GM19372 (cell line): ENCODE results near the gene NIN.

Experiments
- ATAC-seq: cut with Tn5 transposase; IDR thresholded peaks from one replicate; pipeline ENCODE4 v1.9.1; 2021; ENCODE audit warnings: mild to moderate bottlenecking, low read depth, moderate library complexity; ENCODE audit not compliant: unreplicated experiment

The NIN gene

DNA sequence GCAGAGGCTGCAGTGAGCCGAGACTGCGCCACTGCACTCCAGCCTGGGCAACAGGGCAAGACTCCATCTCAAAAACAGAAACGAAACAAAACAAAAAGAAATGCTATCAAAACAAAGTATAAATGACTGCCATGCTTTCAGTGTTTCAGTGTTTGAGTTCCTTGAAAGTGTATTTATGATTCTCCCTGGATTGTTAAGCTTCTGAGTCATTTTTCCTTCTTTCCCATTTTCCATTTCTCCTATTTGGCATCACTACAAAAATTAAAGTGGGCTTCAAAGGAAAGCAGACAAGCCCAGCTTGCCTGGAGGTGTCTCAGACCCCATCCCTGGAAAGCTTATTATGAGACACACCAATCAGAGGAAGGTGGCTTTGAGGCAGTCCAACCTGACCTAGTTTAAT, 35.1 kb downstream of the NIN start:
- ATAC-seq = no peak

DNA sequence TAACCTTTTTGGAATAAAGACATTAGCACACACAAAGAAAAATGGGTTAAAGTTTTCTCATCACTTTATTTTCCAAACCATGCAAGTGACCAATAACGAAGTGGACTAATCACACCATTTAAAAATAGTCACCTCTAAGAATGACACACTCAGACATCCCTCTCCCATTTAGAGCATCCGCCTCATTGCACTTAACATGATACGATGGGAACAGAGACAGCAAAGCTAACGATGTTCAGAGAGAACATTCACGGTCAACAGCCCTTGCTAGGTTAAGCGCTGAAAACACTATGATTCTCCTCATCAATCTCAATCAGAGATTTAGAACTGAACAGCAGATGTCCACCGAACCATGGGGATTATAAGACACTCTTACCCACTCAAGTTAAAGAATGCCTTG, 35.8 kb downstream of the NIN start:
- no peak for ATAC-seq

DNA sequence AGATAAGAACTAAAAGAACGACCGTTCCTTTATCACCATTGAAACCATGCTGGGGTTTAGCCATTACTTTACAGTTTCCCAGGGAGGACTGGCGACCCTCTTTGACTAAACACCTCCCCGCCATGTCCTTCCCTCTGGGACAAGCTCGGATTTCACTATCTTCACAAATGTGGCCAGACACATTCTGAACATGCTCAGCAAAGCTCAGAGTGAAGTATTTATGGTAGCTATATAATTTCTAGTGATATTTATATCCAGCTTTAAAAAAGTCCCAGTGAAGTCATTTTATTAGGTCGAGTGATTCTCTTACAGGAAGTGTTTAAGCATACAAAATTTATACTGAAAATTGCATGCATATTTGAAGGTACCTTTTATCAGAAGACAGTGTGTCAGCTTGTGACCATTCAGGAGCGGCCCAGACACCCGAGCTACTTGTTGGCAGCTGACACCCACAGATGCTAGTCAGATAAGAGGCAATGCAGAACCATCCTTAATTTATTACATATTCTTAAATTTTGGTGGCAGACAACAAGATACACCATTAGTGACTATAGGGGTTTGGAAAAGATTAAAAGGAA, 36.8 kb downstream of the NIN start:
- no peak for ATAC-seq

DNA sequence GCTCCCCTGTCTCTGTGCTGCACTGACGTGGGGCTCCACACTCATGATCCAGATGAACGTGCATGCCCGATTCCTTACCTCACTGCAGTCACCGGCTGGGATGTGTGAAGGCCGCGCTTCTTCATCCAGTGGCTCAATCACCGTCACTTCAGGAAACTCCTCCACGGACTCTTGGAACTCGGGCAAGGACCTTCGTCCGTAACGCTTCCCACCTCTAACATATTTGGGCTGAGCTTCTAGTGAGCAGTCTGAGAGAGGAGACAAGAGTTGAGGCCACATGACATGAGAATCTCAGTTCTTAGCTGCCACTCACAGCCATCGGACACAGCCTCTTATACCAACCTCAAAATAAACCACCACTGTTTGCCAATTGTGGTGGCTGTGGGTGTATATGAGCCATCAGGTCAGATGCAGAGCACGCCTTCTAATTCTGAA, 38.3 kb downstream of the NIN start:
- ATAC-seq = no peak

DNA sequence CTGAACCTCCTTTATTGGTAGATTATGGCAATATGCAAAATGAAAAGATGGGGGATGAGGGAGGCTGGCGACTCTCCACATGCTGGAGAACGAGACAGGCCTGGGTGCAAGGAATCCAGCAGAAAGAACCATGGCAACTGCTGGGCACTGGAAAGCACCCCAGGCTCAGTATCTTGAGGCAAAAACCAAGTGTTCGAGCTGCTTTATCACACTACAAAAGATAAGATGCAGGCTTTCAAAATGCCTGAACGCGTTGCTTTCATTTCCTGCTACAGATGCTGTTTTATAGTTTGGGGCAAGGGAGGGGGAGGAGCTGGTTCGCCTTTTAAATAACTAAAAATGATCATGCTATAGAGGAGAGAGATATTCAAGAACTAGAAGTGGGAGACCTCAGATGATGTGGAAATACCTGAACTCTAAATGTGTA, 38.9 kb downstream of the NIN start:
- ATAC-seq = no peak

DNA sequence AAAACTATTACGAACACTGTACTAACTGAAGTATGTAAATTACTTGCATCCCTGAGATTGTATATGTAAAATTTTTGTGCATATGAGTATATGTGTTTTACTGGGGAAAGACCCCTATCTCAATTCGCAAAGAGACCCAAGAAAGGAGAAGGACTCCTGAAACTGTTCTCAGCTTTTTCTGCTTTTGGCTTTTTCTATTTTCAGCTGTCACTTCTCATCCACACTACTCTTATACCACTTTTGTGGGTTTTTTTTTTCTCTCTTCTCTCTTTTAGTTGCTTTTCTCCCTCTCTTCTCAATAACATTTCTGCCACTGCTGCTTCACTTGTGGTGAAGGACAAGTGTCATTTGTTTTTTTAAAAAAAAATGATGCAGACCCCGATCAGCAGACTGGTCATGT, 39.8 kb downstream of the NIN start:
- ATAC-seq = no peak

DNA sequence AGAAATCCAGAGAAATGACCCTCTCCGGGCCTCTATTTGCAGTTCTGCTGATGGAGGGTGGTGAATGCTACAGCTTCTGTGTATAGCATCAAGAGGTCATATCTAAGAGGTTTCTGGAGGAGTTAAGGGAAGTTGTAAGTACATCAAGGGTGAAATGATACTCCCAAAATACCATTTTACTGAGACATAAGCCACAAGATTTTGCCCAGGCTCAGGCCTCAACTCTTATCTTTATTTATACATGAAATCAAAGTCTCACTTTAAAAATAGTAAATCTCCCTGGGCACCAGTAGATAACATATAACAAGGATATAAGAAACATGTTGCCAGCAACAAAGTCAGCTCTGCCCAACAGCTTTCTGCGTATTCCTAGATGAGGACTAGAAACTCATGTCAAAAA, 40.4 kb downstream of the NIN start:
- ATAC-seq = no peak

DNA sequence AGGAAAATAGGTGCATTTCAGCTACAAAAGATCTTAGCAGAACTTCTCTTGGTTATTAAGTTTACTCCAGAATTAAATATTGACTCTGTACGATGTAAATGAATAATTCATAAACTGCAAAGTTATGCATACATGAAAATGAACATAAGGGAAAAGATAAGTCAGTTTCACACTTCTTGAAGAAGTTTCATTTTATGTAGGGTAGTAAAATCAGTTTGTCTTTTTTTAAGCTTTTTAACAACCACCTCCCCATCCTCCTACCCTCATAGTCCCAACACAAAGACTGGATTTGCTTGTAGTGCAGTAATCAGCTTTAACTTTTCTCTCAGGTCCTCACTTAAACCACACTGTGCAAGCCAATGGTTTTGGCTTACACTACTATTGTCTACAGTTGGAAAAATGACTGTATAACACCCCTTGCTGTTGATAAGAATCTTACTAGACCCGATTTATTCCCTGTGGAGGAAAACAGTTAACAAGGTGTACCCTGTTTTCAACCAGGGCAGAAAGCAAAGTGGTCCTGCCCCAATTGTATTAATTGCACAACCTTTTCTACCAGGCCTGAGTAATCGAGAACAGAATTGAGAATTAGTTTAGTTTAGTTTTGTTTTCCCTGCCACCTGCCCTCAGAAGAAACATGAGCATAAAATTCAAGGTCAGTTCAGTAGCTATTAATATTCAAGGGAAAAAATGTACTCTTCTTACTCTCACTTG, 44.1 kb downstream of the NIN start:
- no peak for ATAC-seq

DNA sequence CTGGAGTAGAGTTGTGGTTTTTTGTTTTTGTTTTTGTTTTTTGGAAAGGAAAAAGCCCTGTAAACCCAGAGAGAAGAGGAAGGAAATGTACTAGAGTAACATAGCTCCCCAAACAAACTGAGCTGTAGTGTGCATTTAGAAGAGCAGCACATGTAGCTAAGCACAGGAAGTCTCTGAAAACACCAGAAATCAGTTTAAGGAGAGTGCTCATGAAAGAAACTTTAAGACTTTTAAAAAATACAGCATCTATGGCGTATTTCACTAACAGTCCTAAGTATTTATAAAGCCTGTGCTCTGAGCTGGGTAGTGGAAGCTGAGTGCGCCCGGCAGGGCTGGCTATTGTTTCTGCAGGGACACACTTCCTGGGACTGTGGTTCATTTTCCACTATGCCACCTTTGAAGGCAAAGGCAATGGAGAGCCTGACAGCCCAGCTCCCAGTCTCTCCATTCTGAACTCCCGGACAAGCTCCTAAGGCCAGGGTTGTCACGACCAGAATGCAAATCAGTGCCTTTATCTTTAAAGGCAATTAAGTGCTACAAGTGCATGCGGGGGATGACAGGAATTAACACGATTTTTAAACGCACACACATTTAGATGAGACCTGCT, 45.4 kb downstream of the NIN start:
- no peak for ATAC-seq

DNA sequence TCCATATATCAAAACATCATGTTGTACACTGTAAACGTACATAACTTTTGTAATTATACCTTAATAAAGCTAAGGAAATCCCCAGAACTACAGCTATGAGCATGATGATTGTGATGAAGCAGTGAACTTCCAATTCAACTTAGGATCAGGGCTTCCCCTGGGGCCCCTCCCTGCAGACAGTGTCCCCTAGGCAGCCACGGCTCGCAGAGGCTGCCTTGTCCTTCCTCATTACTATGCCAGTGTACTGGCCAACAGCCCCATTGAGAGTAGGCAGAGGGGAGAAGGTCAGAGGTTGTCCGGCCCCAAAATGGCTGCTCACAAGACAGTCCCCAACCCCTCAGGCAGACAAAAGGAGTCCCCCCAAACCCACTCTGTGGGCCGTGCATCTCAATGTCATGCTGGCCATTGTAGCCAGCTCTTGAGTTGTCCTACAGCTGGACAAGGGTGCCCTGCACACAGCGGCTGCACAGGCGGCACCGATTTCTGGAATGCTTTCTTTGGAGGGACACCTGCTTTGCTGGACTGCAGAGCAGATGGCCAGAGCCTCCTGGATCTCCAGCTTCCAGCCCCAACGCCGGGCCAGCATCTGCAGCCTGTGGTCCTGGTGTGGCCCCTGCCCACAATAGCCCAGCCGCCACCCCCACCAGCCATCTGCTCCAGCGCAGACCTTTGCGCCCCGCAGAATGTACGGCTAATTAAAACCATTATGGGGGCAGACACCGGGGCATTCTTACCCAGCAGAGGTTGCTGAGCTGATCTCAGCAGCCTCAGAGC, 46.1 kb downstream of the NIN start:
- ATAC-seq = no peak

DNA sequence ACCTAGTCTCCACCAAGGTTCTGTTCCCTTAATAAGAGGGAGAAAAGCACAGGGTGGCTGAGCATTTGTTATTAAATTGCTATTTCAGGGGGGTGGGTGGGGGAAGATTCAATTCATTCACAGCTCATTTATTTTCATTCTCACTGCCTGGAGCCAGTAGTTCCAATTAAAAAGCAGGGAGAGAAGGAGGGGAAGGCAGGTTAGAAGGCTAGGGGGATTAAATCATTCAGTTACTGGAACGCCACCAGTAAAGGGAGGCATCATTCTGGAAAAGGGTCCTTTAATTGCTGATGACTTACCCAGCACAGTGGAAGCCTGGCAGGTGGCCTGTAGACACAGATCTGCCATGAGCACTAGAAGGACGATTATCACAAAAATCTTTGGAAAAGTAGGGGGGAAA, 47.4 kb downstream of the NIN start:
- no peak for ATAC-seq

DNA sequence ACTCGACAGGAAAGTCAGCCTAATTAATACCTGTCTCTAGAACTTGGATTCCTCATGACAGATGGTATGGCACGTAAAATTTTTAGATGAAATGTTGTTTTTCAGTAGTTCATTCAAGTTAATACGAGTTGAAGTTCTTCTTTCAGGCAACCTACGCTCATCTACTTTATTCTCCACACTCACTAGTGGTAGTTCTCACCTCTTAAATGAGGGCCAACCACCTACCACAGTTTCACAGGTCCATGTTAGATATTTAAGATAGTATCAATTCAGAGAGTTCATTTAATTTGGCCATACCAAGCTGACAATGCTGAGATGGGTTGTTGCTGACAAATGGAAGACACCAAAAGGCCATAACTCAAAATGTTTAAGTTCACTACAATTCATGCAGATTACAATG, 50.6 kb downstream of the NIN start:
- no peak for ATAC-seq

DNA sequence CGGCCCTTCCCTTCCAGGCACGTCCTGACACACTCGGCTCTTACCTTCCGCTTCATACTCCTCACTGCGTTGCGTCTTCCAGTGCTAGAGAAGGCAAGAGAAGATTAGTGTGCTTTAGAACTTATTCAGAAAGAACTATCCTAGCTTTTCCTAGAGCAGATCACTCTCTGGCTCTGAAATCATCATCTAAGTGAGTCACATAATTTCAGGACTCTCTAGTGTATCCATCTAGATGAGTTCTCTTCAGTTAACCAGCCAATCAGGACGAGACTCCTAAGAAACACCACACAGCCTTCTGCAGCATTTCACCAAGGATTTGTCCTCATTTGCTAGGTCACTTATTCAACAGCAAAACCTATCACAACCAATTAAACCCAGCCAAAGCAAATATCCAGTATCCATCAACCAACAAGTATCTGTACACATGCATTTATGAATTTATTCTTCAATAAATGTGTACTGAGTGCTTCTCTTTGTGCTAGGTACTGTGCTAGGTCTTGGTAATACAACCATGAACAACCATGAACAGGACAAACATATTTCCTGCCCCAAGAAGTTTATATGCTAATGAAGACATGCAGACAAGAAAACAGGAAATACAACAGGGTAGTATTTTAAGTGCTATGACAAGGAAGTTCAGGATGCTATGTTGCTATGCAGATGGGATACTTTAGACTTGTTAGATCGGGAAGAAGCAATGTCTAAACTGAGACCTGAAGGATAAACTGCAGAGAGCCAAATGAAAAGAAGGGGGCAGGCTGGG, 52.1 kb downstream of the NIN start:
- ATAC-seq = no peak

DNA sequence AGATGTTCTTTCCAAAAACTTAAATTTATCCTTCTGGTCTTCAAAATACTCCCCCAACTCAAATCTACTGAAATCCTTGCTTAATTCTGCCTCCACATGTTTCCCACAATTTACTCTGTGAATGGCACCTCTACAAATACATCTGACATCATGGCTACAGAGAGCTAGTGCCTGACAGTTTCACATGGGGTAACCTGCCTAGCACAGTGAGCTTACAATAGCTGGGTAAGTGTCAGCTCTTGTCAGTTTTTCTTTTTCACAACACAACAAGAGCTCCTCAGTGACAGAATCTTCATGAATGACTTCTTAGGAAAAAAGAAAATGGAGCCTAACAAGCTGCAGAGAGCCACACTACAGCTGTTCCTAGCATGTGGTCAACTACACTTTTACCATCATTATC, 54.4 kb downstream of the NIN start:
- no peak for ATAC-seq

DNA sequence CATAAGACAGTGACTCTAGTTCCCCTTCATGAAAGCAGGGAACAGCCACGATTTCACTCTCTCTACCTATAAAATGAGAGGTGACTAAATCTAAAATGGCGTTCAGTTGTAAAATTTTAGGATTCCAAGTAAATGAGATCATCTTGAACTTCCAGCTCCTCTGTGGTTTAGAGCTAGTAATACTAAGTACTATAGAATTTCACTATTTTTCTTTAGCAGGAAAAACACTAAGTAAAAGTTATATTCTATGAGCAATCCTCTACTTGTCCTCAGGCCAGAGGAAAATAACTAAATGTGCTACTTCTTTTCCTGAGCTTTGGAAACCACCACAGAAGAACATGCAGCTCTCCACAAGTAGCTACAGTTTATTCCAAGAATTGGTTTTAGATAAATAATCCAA, 55.6 kb downstream of the NIN start:
- ATAC-seq = no peak

DNA sequence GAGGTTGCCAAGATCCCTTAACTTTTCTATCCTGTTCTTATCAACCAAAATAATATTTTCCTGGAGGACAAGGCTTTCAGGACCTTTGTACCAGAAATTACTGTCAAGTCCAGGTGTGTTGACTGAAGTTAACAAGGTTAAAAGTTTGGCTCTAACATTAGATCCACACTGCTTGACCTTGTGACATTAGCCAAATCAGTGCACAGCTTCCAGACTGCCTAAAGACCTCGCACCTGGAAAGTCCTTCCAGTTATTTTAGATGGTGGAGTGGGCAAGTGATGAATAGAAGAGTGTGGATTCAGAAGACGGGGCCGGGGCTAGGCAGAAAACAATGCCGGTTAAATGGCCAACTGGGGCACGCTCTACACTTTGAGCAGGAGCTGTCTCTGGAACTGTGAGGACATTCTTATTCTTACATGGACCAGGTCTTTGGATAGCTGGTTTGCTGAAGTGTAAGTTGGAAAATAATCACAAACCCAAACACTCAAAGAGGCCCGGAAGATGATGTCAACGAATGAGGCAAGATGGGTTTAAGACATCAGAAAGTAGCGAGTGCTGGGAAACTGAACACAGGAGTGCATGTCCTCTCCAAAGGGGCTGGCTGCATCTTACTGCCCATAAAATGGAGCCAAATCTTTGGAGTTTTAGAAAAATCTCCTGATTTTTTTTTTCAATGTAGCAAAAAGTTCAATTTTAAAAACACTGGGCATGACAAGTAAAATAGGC, 56.3 kb downstream of the NIN start:
- ATAC-seq = no peak

DNA sequence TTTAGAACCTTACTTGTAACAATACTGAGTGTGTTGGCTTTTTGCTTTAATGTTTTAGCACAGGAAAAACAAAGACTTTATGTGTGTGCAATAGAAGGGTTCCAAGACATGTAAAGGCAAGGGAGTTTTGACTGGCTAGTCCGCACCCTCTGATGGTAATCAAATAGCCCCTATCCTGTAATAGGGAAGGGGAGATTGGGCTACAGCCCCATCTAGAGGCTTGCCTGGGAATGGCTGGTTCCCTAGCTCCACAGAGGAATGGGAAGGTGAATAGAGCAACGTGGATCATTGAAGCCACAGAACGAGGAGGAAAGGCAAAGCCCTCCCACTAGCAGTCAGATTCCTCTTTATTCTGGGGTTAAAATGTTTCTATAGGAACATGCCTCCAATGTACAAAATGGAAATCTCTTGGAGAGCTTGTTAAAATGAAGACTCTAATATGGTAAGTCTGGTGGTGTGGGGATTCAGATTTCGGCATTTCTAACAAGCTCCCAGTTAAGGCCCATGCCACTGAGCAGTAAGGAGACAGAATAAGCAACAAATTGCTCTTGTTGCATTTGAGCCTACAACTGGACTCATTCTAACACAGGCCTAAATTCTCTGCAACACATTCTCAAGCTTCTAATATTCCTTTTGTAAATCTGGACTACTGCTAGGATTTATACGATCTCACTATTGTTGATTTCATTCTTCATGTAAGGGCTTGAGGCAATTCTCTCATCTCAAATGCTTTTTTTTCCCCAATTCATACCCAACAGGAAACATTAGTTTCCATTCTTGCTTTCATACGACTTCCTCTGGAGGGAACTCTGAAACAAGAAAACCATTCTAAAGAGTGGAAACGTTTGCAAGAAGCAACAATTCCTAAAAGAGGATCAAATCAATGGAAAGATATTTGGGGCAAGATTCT, 57.1 kb downstream of the NIN start:
- no peak for ATAC-seq

DNA sequence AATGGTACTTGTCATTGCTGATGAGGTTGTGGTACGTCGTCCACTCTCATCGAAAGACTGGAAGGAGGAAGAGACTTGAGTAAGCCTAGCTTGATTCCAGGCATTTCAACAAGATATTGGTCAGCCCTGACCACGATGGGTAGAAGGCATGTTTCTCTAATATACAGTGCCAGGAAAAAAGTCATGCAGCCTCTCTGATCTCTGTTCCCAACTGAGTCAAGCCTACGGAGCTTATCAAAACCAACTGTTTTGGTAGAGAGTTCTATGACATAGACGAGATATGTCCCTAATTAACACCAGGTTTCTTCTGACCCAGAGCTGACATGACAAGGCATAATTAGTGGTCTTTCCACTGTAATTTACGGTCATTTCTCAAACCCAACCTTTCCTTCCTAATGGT, 58.5 kb downstream of the NIN start:
- ATAC-seq = no peak

DNA sequence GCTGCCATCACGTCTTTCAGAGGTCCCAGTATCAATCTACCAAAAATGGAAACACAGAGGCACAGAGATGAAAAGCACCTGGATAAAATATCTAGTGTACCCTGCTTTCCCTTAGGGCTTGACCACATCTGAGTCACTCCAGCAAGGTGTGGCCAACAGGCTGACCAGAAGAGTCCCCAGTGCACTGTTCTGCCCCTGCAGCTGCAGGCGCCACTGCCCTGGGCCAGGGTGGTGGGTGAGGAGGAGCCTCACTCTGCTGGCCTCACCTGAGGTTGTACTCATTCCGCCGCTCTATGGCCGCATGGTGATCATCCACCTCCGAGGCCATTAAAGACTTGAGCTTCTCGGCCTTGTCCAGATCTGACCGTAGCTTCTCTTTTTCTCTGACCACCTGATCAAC, 60.4 kb downstream of the NIN start:
- no peak for ATAC-seq
